Spleen (tissue), 7 donors: ENCODE measurements around the gene IKBKG.

ENCODE experiments used
- POLR2A ChIP-seq, 3 donors: fragments of 450-650 bp; IDR thresholded peaks; one replicate each; pipeline ENCODE4 v1.5.1; 2017; ENCODE audit warnings: antibody characterized with exemption in 3 of 3, mild to moderate bottlenecking in 1 of 3
- TF ChIP-seq, protein P1 (sequence below), 11 experiments: fragments of 200-600 bp in 7 of 11; fragments of 450-650 bp in 4 of 11; sonication (generic) in 4 of 11; IDR thresholded peaks in 8 of 11; conservative IDR thresholded peaks in 3 of 11; 1 replicate in 7 of 11; 2 replicates in 4 of 11; pipeline versions ENCODE4 v1.4.0 to v1.8.0; 2016 to 2021; ENCODE audit warnings: antibody characterized with exemption in 11 of 11, inconsistent platforms in 4 of 11, mild to moderate bottlenecking in 1 of 11
- donor health status: DM: no; HTN: no; CAD: no; lungs with moderate emphysema.
- donor health status: DM: no; HTN: no; CAD: no.
- donor health status: DM: no; HTN: no; CAD: no.

DNA sequence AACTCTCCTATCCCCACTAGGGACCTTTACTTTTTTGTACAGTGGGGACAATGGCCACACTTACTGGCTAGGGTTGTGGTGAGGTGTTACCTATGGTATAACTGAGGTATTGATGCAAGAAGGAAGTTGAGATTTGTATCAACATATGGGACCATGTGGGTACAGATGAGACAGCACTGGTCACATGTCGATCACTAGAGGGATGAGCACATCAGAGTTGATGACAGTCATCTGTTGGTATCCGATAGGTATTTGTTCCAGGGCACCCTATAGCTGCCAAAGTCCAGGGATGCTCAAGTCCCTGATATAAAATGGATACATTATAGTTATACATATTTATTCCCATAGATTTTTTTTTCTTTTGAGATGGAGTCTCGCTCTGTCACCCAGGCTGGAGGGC, 44.4 kb upstream of the IKBKG start:
- TF ChIP-seq, protein P1, sequence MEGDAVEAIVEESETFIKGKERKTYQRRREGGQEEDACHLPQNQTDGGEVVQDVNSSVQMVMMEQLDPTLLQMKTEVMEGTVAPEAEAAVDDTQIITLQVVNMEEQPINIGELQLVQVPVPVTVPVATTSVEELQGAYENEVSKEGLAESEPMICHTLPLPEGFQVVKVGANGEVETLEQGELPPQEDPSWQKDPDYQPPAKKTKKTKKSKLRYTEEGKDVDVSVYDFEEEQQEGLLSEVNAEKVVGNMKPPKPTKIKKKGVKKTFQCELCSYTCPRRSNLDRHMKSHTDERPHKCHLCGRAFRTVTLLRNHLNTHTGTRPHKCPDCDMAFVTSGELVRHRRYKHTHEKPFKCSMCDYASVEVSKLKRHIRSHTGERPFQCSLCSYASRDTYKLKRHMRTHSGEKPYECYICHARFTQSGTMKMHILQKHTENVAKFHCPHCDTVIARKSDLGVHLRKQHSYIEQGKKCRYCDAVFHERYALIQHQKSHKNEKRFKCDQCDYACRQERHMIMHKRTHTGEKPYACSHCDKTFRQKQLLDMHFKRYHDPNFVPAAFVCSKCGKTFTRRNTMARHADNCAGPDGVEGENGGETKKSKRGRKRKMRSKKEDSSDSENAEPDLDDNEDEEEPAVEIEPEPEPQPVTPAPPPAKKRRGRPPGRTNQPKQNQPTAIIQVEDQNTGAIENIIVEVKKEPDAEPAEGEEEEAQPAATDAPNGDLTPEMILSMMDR (IDR thresholded peaks at IDR 0.05 in 8 of 11, conservative IDR thresholded peaks at IDR 0.05 in 3 of 11), result no peak
- TF ChIP-seq POLR2A (IDR thresholded peaks at IDR 0.05), result no peak
